Stimulated activated CD8-positive, alpha-beta memory T cell treated with anti-CD3 and anti-CD28 coated beads, Interleukin-7, amount 100 ng/mL, for 48 hours (primary cell): ENCODE measurements around the gene POPDC3.
"Not testable (repeated sequence)": the region's sequence is repeated elsewhere in the genome, so short reads cannot be mapped to it uniquely, and the experiment has no call there.

Experiments
- DNase-seq, 2 donors: peaks; one replicate each; pipeline ENCODE4 v3.0.0-alpha.2; 2020; ENCODE audit warnings: low read depth in 1 of 2; ENCODE audit errors: extremely low read depth in 1 of 2

Gene POPDC3

DNA sequence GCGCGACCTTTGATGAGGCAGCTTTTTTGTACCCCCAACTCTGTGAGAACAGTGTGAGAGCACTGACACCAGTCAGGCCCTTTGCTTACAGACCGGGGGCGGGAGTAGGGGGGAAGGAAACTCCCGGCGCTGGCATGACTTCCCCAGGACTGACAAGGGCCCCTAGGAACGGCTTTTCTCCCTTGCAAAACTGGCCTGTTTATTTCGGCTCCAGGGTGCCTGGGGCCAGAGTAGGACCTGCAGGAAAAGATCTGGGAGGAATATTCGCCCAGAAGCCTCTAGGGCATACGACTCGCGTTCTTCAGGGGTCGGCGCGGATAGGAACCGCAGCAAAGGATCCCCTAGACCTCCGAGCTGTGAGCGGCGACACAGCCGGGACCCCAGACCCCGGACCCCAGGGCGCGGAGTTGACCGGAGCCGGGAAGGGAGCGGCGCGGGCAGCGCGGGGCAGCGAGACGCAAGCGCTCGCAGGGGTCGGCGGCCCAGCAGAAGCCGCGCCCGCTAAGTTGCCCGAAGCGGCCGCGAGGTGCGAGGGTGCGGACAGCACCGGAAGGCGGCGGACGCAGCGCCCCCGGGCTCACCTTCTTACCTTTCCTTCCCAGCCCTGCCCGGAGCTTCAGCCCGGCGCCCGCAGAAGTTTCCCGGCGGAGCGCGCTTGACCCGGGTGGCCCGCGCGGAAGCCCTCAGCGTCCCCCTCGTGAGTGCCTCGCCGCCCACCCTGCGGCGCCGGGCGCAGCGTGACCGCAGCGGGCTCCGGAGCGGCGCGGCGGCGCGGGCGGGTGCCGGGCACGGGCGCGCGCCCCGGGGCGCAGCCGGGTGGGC lies at the start of gene POPDC3:
Gene POPDC3, minus strand, starts transcription at position 771 of the 822 bp plus-strand sequence. CDS start 18,105 bp downstream, outside the sequence.
- no peak for DNase-seq

DNA sequence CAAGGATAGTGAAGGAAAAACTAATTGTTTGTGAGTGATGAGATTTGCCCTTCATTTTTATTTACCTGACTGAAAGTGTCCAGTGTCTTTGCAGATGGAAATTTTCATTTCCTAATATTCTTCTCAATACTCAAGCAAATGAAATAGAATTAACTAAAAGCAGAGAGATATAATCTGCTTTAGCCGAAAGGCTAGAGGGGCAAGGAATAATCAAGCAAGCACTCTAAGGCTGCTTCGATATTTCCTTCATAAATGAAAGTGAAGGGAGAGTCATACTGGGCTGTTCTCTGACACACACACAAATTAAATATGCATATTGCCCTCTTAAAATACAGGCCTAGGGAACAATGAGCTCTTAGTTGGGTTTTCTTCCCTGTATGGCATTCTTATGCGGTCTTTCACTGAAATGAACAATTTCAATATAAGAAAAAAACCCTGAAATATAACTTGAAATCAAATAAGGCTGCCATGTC lies 47.5 kb upstream of the POPDC3 start:
- DNase-seq, result no peak

DNA sequence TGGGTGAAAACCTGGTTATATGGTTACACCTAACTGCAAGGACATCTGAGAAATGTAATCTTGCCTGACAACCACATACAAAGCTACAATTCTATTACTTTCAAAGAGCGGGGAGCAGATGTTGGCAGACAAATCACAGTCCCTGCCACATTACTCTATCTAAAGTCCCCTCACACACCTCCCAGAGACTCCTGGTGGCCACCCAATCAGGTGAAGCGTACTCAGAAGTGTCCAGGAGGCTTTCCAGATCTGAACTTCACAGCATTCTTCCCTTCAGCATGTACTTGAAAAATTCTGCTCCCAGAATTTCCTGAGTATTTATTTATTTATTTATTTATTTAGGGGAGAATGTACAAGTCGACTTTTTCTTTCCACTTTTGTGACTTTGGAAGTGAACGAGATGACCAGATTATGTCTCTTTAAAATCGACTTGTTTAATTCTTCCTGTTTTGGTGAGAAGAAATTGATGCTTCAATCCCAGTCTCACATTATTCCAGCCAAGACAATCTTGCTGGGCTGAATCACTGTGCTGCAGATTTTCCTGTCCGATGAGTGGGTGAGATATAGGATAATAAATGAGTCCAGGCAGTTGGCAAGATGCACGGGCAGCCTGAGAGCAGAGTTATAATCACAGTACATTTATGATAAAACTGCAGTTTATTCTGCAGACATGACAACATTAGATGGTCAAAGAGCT lies 46.9 kb upstream of the POPDC3 start:
- DNase-seq, result no peak

DNA sequence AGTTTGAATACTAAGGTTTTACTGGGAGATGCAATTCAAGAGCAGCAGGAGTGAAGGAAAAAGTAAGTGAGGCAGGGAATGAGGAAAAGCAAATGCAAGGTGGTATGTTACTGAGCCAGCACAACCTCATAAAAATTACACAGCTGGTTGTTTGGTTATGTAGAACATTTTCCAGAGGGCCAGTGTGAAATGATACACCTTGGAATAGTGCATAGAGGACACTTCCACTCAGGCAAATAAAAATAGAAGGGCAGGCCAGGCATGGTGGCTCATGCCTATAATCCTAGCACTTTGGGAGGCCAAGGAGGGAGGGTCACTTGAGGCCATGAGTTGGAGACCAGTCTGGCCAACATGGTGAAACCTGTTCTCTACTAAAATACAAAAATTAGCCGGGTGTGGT lies 43.4 kb upstream of the POPDC3 start:
- no peak for DNase-seq

- DNase-seq, result not testable (repeated sequence)
These were observed 41.4 kb upstream of the POPDC3 start for GRCh38 chr6:105221219-105221618.

DNA sequence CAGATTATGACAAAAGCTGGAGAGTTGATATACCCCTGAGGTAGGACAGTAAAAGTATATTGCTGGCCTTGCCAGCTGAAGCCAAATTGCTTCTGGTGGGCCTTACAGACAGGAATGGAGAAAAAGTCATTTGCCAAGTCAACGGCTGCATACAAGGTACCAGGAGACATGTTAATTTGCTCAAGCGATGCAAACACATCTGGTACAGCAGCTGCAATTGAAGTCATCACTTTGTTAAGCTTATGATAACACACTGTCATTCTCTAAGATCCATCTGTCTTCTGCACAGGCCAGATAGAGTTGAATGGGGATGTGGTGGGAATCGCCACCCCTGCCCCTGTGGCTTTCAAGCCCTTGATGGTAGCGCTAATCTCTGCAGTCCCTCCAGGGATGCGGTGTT lies 40.4 kb upstream of the POPDC3 start:
- no peak for DNase-seq

DNA sequence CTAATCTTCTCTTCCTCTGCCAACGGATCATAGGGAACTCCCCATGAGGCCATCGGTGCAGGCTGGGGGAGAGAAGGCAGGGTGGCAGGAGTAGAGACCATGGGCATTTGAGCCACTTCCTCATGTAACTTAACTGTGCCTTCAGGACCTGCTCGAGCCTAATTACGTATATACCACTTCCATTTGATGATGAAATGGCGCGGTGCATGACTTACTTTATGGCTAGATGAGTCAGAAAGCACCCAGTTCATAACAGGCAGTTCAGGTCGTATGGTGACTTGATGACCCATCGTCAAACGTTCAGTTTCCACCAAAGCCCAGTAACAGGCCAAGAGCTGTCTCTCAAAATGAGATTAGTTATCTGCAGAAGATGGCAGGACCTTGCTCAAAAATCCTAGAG lies 39.4 kb upstream of the POPDC3 start:
- DNase-seq, result not testable (repeated sequence)

GRCh38 chr6:105215506-105215905 lies 35.7 kb upstream of the POPDC3 start:
- DNase-seq, result no peak

DNA sequence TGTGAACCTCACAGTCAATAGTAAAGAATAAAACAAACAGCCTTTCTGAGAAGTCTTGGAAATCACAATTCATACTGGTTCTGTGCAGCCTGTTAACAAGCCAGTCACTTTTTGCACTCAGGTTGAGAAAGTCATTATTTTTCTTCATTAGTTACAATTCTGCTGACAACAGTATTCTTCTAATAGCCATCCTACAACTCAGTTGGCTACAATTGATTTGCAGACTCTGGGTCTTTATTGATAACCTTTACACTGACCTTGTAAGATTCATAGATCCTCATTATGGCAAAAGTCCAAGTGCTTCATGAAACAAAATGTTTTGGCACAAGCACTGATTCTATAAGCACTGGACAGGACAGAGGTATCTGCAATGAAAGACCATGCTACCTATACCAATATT lies 34.9 kb upstream of the POPDC3 start:
- no peak for DNase-seq

DNA sequence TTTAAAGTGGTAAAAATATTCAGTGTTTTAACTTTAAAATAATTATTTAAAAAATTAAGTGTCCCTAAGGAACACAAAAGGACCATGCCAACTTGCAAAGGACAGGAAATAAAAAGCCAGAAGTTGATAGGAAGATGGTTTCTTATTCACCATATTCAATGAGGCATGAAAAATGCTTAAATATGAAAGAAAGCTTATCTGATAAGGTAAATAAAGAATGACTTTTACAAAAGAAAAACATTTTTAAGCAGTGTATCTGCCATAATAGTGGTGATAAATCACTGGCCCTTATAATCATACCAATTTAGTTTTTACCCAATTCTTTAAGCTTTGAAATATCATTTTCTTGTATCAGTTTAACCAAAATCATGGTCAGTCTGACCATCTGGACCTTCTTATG lies 33.5 kb upstream of the POPDC3 start:
- no peak for DNase-seq

- no peak for DNase-seq
These were observed 32.8 kb upstream of the POPDC3 start for GRCh38 chr6:105212587-105212986.

- no peak for DNase-seq
These were observed 32.0 kb upstream of the POPDC3 start for GRCh38 chr6:105211831-105212230.

DNA sequence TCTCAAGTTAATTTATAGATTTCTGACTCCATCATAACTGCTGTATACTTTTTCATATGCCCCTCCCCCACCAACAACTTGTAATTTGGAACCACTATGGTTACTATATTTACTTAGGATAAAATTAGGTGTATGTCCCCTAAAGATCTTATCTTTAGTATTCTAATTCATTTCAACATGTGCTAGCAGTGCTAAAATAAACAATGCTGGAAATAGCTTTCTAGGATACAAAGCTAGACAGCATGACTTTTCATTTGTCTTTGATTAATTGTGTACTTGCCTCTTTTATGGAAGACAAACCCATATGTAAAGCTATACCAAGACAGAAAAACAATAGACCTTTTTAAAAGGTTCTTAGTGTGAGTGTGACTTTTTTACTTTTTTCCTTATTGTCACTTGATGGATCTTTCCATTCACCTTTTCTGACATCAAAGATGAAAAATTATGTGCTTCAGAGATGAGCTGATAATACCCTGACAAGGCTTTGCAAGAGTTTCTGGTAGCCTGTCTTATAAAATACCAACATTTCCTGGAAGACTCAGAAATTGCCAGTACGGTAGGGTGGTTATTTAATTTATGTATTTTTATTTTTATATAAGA lies 31.2 kb upstream of the POPDC3 start:
- DNase-seq, result no peak

DNA sequence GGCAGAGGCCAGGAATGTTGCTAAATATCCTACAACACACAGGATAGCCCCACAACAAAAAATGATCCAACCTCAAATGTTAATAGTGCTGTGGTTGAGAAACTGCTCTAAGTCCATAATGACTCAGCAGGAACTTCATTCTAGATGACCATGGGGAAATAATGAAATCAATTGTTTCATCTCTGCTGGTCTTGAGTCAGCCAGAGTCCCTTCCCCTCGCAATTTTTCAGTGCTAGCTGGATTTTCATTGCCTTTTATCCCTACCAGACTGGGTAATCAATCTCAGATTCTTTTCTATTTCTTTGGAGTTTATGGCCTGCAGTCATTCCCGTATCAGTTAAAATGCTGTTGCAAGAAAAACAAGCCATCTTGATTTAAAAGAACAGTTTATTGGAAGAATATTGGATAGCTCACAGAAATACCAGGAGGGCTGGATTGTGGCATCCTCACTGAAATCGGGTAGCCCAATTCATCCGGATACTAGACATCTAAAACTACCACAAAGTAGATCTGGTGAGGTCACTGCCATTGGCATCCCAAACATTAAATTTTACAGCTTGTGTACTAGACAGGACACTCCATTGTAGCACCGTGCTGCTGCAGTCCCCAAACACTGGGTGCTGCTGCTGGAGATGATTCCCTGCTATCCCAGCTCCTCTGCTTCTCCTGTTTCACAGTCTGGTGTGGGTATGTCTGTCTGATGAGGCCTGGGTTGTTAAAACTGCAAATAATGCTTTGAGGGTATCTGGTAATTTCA lies 30.3 kb upstream of the POPDC3 start:
- DNase-seq, result no peak

- no peak for DNase-seq
These were observed 27.9 kb upstream of the POPDC3 start for GRCh38 chr6:105207524-105208269.

DNA sequence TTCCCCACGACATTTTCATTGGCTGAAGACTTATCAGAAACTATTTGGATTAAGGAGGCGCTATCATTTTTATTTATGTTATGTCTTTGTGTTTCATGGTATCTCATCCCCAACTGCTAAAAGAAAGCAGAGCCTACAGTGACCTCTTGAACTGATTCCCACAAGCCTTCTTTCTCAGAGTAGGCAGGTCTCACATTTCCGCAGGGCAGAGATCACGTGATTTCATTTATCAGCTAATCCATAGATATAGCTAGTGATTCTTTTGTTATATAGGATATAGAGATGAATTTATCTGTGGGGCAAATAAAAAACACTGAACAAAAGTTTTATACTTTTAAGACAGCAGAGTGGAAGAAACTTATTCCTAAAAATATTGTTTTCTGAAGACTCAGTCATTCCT lies 25.0 kb upstream of the POPDC3 start:
- no peak for DNase-seq

DNA sequence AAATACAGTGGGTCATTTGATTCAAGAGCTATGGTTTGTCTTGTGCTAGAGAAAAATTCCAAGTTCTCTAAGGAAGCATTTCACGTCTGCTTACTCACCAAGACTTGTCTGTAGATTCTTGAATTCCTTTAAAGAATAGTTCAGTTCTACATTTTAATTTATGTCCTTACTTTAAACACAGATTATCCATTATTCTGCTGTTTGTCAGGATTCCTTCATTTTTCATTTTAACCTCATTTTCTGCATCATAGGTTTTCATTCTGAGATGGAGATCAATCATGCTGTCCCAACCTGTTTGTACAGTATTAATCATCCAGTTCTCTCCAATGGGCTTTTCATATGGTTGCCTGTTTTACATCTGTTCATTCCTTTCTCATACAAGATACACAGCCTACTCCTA lies 24.5 kb upstream of the POPDC3 start:
- no peak for DNase-seq

GRCh38 chr6:105202486-105202885 lies 22.7 kb upstream of the POPDC3 start:
- no peak for DNase-seq

- no peak for DNase-seq
These were observed 20.4 kb upstream of the POPDC3 start for GRCh38 chr6:105200133-105200730.

GRCh38 chr6:105199711-105200110 lies 19.9 kb upstream of the POPDC3 start:
- DNase-seq, result no peak
